ENCODE data around the gene SMIM28.

Gene SMIM28

GRCh38 chr6:138374815-138375214 lies 2.9 kb upstream of the SMIM28 start:
- no peak for DNase-seq

GRCh38 chr6:138377042-138377441 lies 663 bp upstream of the SMIM28 start:
- no peak for DNase-seq

- no peak for DNase-seq
These were observed 758 bp downstream of the SMIM28 start for GRCh38 chr6:138378463-138378862.

- no peak for DNase-seq
These were observed 5.0 kb downstream of the SMIM28 start for GRCh38 chr6:138382498-138383265.

- no peak for DNase-seq
These were observed 6.1 kb downstream of the SMIM28 start for GRCh38 chr6:138383776-138384175.

GRCh38 chr6:138386897-138387296 lies 9.2 kb downstream of the SMIM28 start:
- no peak for DNase-seq

GRCh38 chr6:138387577-138388368 lies 10.1 kb downstream of the SMIM28 start:
- no peak for DNase-seq

- DNase-seq, result no peak
These were observed 11.8 kb downstream of the SMIM28 start for GRCh38 chr6:138389551-138389950.

- no peak for DNase-seq
These were observed 16.4 kb downstream of the SMIM28 start for GRCh38 chr6:138393871-138394783.

GRCh38 chr6:138396709-138397108 lies 19.0 kb downstream of the SMIM28 start:
- DNase-seq, result no peak

GRCh38 chr6:138397128-138398122 lies 19.7 kb downstream of the SMIM28 start:
- no peak for DNase-seq

- DNase-seq, result no peak
These were observed 22.6 kb downstream of the SMIM28 start for GRCh38 chr6:138400326-138400725.

GRCh38 chr6:138401960-138402837 lies 24.5 kb downstream of the SMIM28 start:
- DNase-seq, result no peak

- DNase-seq, result no peak
These were observed 25.1 kb downstream of the SMIM28 start for GRCh38 chr6:138402838-138403187.

- DNase-seq, result peak; percentile 35
These were observed 25.7 kb downstream of the SMIM28 start for GRCh38 chr6:138403324-138403800.

GRCh38 chr6:138403801-138404665 lies 26.3 kb downstream of the SMIM28 start, which contains the start of gene HEBP2:
Gene HEBP2, plus strand, starts transcription at chr6:138404223. Its CDS starts 273 bp downstream, at chr6:138404496.
- DNase-seq, result peak; percentile 93

GRCh38 chr6:138404666-138405337 lies 27.1 kb downstream of the SMIM28 start:
- peak; percentile 29 for DNase-seq

GRCh38 chr6:138405816-138406413 lies 28.2 kb downstream of the SMIM28 start:
- DNase-seq, result no peak

- no peak for DNase-seq
These were observed 28.7 kb downstream of the SMIM28 start for GRCh38 chr6:138406443-138406842.
